Mucosa of descending colon (tissue), 3 donors: Measurements from ENCODE around the gene CDIPT. TPM values are rescaled to one million over a fixed set of nuclear protein-coding genes. Genes with fewer than 3 reads are reported as not detected.

Source experiments
- ATAC-seq: fragments of 200-7000 bp; cut with Tn5 transposase; one replicate; pipeline ENCODE4 v1.9.1; 2020; ENCODE audit warnings: mild to moderate bottlenecking, moderate library complexity
- DNase-seq, 3 donors: peaks; one replicate each; pipeline ENCODE4 v3.0.0-alpha.2; 2020
- H3K36me3 ChIP-seq: fragments of 200-600 bp; one replicate; pipeline ENCODE4 v1.8.0; 2021; ENCODE audit warnings: low read depth, mild to moderate bottlenecking
- H3K4me1 ChIP-seq: fragments of 200-600 bp; one replicate; pipeline ENCODE4 v1.8.0; 2021; ENCODE audit warnings: low read depth, mild to moderate bottlenecking
- H3K4me3 ChIP-seq: fragments of 200-600 bp; one replicate; pipeline ENCODE4 v1.8.0; 2021; ENCODE audit warnings: mild to moderate bottlenecking
- H3K9me3 ChIP-seq: fragments of 200-600 bp; one replicate; pipeline ENCODE4 v1.8.0; 2021; ENCODE audit warnings: mild to moderate bottlenecking
- intact Hi-C, 2 donors: fragments of 100-400 bp; cut with DNase I in 1 of 2; cut with micrococcal nuclease in 1 of 2; formaldehyde crosslinking; loops; one replicate each; pipeline versions ENCODE4 v1.11.0 to v1.11.1; 2022; cut with DNase I, micrococcal nuclease
- total RNA-seq, 3 donors: library from RNA; stranded (reverse); fragmentation: NEBNext Ultra II Directional in 2 of 3; extraction: Animal tissue kit (Norgen Biotek cat#: 25700) in 2 of 3; gene quantifications; one replicate each; pipeline versions ENCODE4 v1.2.1 to v1.2.4, GENCODE V29; 2021 to 2023
- TF ChIP-seq, protein P1 (sequence below): fragments of 200-600 bp; IDR thresholded peaks from one replicate; pipeline ENCODE4 v1.8.0; 2022; ENCODE audit warnings: antibody characterized with exemption, mild to moderate bottlenecking
- donor health status: DM: no; HTN: no; CAD: no; lungs with moderate emphysema.
- donor health status: DM: no; HTN: no; CAD: no.
- donor health status: DM: no; HTN: yes; CAD: no.

The CDIPT gene
- total RNA-seq, 3 donors from 2014 or later = 53.1 to 102 (median 90.5) TPM

DNA sequence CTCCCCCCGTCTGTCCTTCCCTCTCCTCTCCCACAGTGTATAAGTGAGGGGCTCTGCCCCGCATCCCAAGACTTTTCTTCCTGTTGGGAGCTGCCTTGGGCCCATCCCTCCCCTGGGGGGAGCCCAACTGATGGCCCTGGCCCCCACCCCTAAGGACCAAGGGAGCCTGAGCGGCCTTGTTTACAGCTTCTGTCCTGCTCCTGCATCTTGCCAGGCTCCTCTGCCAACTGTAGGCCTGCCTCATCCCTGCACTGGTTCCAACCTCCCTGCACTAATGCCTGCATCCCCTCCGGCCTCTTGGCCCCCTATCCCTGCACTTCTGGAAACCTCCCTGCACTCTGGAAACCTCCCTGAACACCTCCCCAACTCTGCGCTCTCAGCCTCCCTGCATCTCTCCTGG lies 48.4 kb downstream of the CDIPT start:
- H3K4me1 ChIP-seq = peaks cover 69% of the 10 kb centered on the region

DNA sequence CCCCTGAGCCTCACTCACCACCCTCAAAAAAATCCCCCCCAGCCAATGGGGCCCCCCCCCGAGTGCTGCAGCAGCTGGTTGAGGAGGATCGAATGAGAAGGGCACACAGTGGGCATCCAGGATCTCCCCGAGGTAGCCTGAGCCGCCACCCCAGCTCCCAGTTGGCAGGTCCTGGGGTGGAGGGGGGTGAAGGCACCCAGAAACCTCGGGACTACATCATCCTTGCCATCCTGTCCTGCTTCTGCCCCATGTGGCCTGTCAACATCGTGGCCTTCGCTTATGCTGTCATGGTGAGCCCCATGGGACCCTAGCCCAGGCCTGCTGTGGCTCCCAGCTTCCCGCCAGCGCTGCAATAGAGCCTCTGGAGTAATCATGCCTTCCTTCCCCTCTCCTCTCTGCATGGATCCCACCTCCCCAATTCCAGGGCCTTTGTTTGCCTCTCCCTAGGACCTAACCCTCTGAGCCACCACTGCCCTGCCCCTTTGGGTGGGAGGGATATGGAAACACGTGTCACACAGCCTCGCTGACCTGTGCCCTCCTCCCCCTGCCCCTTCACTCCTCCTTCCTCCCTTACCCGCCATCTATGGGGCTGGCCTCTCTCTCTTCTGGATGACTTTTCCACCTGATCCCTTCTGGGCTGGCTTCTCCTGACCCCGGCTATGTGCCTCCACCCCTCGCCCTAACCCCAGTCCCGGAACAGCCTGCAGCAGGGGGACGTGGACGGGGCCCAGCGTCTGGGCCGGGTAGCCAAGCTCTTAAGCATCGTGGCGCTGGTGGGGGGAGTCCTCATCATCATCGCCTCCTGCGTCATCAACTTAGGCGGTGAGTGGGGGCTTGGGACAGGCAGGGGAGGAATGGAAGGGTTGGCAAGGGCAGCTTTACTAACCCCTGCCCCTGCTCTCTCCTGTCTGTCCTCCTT lies 49.1 kb downstream of the CDIPT start:
- DNase-seq (peak in 2 of 3 donors; percentile 44 to 64), ATAC-seq (no peak)
- H3K9me3 ChIP-seq = no peaks in the 10 kb centered on the region
- TF ChIP-seq, protein P1, sequence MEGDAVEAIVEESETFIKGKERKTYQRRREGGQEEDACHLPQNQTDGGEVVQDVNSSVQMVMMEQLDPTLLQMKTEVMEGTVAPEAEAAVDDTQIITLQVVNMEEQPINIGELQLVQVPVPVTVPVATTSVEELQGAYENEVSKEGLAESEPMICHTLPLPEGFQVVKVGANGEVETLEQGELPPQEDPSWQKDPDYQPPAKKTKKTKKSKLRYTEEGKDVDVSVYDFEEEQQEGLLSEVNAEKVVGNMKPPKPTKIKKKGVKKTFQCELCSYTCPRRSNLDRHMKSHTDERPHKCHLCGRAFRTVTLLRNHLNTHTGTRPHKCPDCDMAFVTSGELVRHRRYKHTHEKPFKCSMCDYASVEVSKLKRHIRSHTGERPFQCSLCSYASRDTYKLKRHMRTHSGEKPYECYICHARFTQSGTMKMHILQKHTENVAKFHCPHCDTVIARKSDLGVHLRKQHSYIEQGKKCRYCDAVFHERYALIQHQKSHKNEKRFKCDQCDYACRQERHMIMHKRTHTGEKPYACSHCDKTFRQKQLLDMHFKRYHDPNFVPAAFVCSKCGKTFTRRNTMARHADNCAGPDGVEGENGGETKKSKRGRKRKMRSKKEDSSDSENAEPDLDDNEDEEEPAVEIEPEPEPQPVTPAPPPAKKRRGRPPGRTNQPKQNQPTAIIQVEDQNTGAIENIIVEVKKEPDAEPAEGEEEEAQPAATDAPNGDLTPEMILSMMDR = no peak
- H3K4me3 ChIP-seq = no peak overlapping the region
- H3K4me1 ChIP-seq = peaks cover 71% of the 10 kb centered on the region
- H3K36me3 ChIP-seq = no peaks in the 10 kb centered on the region
- intact Hi-C loops = no loop called here

More for the DNA sequence above, 48.4 kb downstream of the CDIPT start:
- TF ChIP-seq, protein P1 = no peak
- intact Hi-C loops = no loop called here
- no peaks in the 10 kb centered on the region for H3K9me3 ChIP-seq
- no peak overlapping the region for H3K4me3 ChIP-seq
- ATAC-seq = no peak
- no peaks in the 10 kb centered on the region for H3K36me3 ChIP-seq
- peak in 2 of 3 donors; percentile 40 to 55 for DNase-seq

DNA sequence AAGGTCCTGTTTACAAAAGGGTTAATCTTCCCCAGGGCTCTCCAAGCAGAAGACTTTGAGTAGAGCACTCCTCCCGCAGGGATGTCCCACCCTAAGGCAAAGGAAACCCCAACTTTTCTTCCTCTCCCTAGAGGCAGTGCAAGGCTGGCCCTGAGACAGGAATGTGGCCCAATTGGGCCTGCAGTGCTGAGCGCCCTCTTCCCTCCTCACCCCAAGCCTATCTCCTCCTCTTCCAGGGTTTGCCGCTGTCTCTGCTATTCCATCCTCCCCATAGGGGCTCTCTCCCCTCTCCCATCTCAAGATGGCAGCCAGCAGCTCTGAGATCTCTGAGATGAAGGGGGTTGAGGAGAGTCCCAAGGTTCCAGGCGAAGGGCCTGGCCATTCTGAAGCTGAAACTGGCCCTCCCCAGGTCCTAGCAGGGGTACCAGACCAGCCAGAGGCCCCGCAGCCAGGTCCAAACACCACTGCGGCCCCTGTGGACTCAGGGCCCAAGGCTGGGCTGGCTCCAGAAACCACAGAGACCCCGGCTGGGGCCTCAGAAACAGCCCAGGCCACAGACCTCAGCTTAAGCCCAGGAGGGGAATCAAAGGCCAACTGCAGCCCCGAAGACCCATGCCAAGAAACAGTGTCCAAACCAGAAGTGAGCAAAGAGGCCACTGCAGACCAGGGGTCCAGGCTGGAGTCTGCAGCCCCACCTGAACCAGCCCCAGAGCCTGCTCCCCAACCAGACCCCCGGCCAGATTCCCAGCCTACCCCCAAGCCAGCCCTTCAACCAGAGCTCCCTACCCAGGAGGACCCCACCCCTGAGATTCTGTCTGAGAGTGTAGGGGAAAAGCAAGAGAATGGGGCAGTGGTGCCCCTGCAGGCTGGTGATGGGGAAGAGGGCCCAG lies 50.0 kb downstream of the CDIPT start:
- Histone ChIP-seq H3K9me3 (no peaks in the 10 kb centered on the region), H3K4me1 (peaks cover 69% of the 10 kb centered on the region), H3K4me3 (no peak overlapping the region), H3K36me3 (no peaks in the 10 kb centered on the region)
- intact Hi-C loops = no loop called here
- DNase-seq (peak in 1 of 3 donors; percentile 43), ATAC-seq (no peak)
- TF ChIP-seq, protein P1 = no peak

DNA sequence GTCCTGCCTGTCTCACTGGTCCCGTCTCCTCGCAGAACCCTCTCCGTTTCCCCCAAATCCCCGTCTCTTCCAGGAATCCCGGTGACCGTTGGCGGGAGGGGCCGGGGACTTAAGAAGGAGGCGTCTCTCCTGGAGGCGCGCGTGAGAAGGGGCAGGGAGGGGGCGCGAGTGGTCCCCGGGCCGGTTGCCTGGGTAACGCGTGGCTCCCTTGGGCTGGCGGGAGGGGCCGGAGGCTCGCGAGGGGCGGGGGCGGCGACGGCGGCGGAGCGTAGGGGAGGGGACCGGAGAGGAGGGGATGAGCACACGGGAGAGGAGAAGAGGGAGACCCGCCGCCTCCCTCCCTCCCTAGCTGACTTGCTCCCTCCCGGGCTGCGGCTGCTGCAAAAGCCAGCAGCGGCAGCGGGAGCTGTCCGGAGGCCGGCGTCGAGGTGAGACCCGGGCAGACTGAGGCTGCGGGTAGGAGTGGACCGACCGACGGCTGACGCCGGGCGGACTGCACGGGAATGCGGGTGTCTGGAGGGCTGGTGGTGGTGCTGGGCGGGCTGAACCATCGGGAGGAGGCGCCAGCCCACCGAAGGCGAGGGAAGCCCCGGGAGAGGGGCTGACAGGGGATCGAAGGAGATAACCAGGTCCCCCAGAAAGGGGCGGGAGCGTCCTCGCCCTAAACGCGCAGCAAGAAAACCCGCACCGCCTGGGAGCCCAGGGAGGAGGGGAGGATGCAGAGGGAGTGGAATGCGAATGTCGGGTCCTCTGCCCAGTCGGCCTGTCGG lies 50.9 kb downstream of the CDIPT start, which contains the start of gene PRRT2:
TSS of gene PRRT2 (plus strand) at position 298 of the 770 bp plus-strand sequence. CDS start 862 bp downstream, outside the sequence.
- no peak for ATAC-seq

More for the DNA sequence above, 50.9 kb downstream of the CDIPT start, which contains the start of gene PRRT2:
- intact Hi-C loops = no loop called here
- TF ChIP-seq, protein P1 = no peak
- H3K4me1 ChIP-seq = peaks cover 62% of the 10 kb centered on the region
- peak; percentile 59 to 78 (median 76) for DNase-seq
- peak within 1 kb of the TSS; percentile 6 for H3K4me3 ChIP-seq
- no peaks in the 10 kb centered on the region for H3K9me3 ChIP-seq
- no peaks in the 10 kb centered on the region for H3K36me3 ChIP-seq
